NT2/D1 (cell line): ENCODE measurements around the gene C5orf22.

Source experiments
- SUZ12 ChIP-seq: IDR thresholded peaks from 2 replicates; pipeline ENCODE4 v1.6.1; 2011; ENCODE audit not compliant: insufficient read length, insufficient read depth; ENCODE audit errors: extremely low read depth
- YY1 ChIP-seq: IDR thresholded peaks from 2 replicates; pipeline ENCODE4 v1.6.1; 2011; ENCODE audit not compliant: insufficient read length, insufficient read depth
- ZNF274 ChIP-seq: IDR thresholded peaks from 2 replicates; pipeline ENCODE4 v1.6.1; 2011; ENCODE audit warnings: mild to moderate bottlenecking, low read depth, low read length

- no peak for TF ChIP-seq ZNF274
- no peak for TF ChIP-seq YY1
- TF ChIP-seq SUZ12: no peak
Measured at GRCh38 chr5:31486441-31486840, 45.7 kb upstream of the C5orf22 start.
